HepG2 (cell line): ENCODE results near the gene COMT. TPM values are rescaled to one million over a fixed set of nuclear protein-coding genes. Genes with fewer than 3 reads are reported as not detected.

ENCODE experiments used
- AGO1 ChIP-seq: fragments of 200-400 bp; formaldehyde crosslinking; IDR thresholded peaks from 2 replicates; pipeline ENCODE4 v1.6.1; 2017; ENCODE audit warnings: mild to moderate bottlenecking, low read depth, low read length, moderate library complexity; ENCODE audit not compliant: poor library complexity, severe bottlenecking
- ATF3 ChIP-seq: sonication (generic); formaldehyde crosslinking; IDR thresholded peaks from 2 replicates; pipeline ENCODE4 v1.4.0; 2020; ENCODE audit warnings: missing genetic modification reagents
- FOXK2 ChIP-seq: fragments of 450-650 bp; IDR thresholded peaks from 2 replicates; pipeline ENCODE4 v1.6.1; 2016
- GATAD2A ChIP-seq: IDR thresholded peaks from 2 replicates; pipeline ENCODE4 v1.6.1; 2016
- HDAC1 ChIP-seq: sonication (generic); formaldehyde crosslinking; IDR thresholded peaks from 2 replicates; pipeline ENCODE4 v1.5.1; 2020; ENCODE audit warnings: mild to moderate bottlenecking, missing genetic modification reagents
- HIC2 ChIP-seq: sonication (generic); formaldehyde crosslinking; IDR thresholded peaks from 2 replicates; pipeline ENCODE4 v1.9.0; 2022; ENCODE audit warnings: low read depth, missing genetic modification reagents
- KLF12 ChIP-seq: sonication (generic); formaldehyde crosslinking; IDR thresholded peaks from 2 replicates; pipeline ENCODE4 v1.4.0; 2020; ENCODE audit warnings: missing genetic modification reagents, borderline replicate concordance
- NFRKB ChIP-seq: fragments of 450-650 bp; IDR thresholded peaks from 2 replicates; pipeline ENCODE4 v1.6.1; 2017
- PHF21A ChIP-seq: sonication (generic); formaldehyde crosslinking; IDR thresholded peaks from 2 replicates; pipeline ENCODE4 v1.5.0; 2020; ENCODE audit warnings: mild to moderate bottlenecking, missing genetic modification reagents
- SALL1 ChIP-seq: sonication (generic); formaldehyde crosslinking; IDR thresholded peaks from 2 replicates; pipeline ENCODE4 v1.8.0; 2022; ENCODE audit warnings: mild to moderate bottlenecking, missing genetic modification reagents
- SAP130 ChIP-seq: IDR thresholded peaks from 2 replicates; pipeline ENCODE4 v1.6.1; 2016; ENCODE audit warnings: low read depth
- SKI ChIP-seq: fragments of 450-650 bp; IDR thresholded peaks from one replicate; pipeline ENCODE4 v1.6.1; 2018; ENCODE audit warnings: mild to moderate bottlenecking; ENCODE audit not compliant: partially characterized antibody
- SOX13 ChIP-seq, 3 experiments: fragments of 450-650 bp in 1 of 3; sonication (generic) in 1 of 3; formaldehyde crosslinking in 1 of 3; IDR thresholded peaks in 2 of 3; conservative IDR thresholded peaks in 1 of 3; 2 replicates each; pipeline versions ENCODE4 v1.5.0 to v1.6.1; 2016 to 2020; ENCODE audit warnings: antibody characterized with exemption in 1 of 3, mild to moderate bottlenecking in 1 of 3, missing compliant biosample characterization in 1 of 3, missing genetic modification reagents in 1 of 3, moderate library complexity in 1 of 3
- TBX2 ChIP-seq: sonication (generic); formaldehyde crosslinking; IDR thresholded peaks from 2 replicates; pipeline ENCODE4 v1.5.0; 2020; ENCODE audit warnings: missing genetic modification reagents, mild to moderate bottlenecking, borderline replicate concordance
- TCF7 ChIP-seq: sonication (generic); IDR thresholded peaks from 2 replicates; pipeline ENCODE4 v1.6.1; 2016; ENCODE audit warnings: antibody characterized with exemption, low read depth
- THAP11 ChIP-seq: IDR thresholded peaks from 2 replicates; pipeline ENCODE4 v1.6.1; 2016; ENCODE audit warnings: missing biosample characterization, missing genetic modification reagents
- ZFP90 ChIP-seq: sonication (generic); formaldehyde crosslinking; IDR thresholded peaks from 2 replicates; pipeline ENCODE4 v1.8.0; 2022; ENCODE audit warnings: missing genetic modification reagents, mild to moderate bottlenecking, inconsistent platforms, borderline replicate concordance
- ZNF12 ChIP-seq: sonication (generic); formaldehyde crosslinking; IDR thresholded peaks from 2 replicates; pipeline ENCODE4 v1.5.0; 2020; ENCODE audit warnings: missing genetic modification reagents
- ZNF256 ChIP-seq: sonication (generic); formaldehyde crosslinking; conservative IDR thresholded peaks from 2 replicates; pipeline ENCODE4 v1.4.0; 2020; ENCODE audit warnings: missing genetic modification reagents
- polyA plus RNA-seq, 8 experiments: library from polyadenylated mRNA; depleted of rRNA in 3 of 8; stranded (reverse) in 7 of 8; unstranded in 1 of 8; fragments of >200 nt; fragmentation: Illumina TruSeq in 4 of 8; extraction: Trizol in 4 of 8; gene quantifications; 2 replicates each; pipeline versions ENCODE4 v1.2.1 to v1.2.3, GENCODE V29; 2011 to 2016; ENCODE audit warnings: low read depth in 4 of 8, missing spikeins in 1 of 8, mixed read lengths in 1 of 8; ENCODE audit not compliant: insufficient read depth in 1 of 8
- total RNA-seq, 5 experiments: library from RNA; depleted of rRNA; stranded (reverse); fragments of >200 nt; fragmentation: Illumina TruSeq; extraction: Trizol; gene quantifications; 2 replicates each; pipeline ENCODE4 v1.2.3, GENCODE V29; 2016; ENCODE audit warnings: low read depth in 1 of 5
- TF ChIP-seq, protein P1 (sequence below): sonication (generic); formaldehyde crosslinking; IDR thresholded peaks from 2 replicates; pipeline ENCODE4 v1.8.1; 2022; ENCODE audit warnings: mild to moderate bottlenecking, missing genetic modification reagents
- TF ChIP-seq, protein P2 (sequence below): sonication (generic); formaldehyde crosslinking; IDR thresholded peaks from 2 replicates; pipeline ENCODE4 v1.4.0; 2020; ENCODE audit warnings: missing genetic modification reagents, mild to moderate bottlenecking, borderline replicate concordance
- TF ChIP-seq, protein P3 (sequence below), 2 experiments: fragments of 450-650 bp in 1 of 2; sonication (generic) in 1 of 2; formaldehyde crosslinking; IDR thresholded peaks; 2 replicates each; pipeline versions ENCODE4 v1.5.0 to v1.8.0; 2020 to 2022; ENCODE audit warnings: mild to moderate bottlenecking in 1 of 2, missing genetic modification reagents in 1 of 2
- TF ChIP-seq, protein P4 (sequence below): IDR thresholded peaks from 2 replicates; pipeline ENCODE4 v1.6.1; 2016

COMT gene
- total and polyA plus RNA-seq, 2 of the 13 experiments (the other 11 are each of a cell fraction or from before 2014, with no cell fraction given) = 156 to 162 TPM

DNA sequence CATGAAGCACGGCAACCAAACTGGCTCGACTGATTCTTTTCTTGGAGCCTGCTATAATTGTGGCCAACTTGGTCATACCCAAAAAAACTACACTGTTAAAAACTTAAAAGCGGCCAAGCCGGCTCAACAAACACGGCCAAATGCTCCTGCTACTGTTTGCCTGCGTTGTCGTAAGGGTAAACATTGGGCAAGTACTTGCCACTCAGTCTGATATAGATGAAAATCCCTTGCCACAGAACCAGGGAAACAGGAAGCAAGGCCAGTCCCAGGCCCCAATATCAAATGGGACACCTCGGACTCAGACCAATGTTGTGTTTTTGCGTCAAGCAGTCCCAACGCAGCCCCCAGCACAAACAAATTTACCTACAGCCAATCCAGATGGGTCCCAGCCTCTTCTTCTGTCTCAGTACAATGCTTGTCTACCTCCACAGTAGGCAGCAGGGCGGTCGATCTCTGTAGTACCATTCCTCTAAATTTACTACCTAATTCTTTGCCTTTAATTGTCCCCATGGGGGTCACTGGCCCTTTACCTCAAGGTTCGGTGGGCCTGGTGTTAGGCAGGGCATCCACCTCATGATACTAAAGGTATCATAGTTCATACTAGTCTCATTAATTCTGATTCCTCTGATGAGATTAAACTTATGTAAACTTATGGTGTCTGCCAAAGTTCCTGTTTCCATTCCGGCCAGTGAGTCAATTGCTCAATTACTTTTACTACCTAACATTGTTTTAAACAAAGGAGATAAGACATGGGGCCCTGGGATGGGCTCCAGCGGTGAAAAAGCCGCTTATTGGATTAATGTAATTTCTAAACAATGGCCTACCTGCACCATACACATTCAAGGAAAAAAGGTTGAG, 3.7 kb upstream of the COMT start (continued):
- TF ChIP-seq, protein P1, sequence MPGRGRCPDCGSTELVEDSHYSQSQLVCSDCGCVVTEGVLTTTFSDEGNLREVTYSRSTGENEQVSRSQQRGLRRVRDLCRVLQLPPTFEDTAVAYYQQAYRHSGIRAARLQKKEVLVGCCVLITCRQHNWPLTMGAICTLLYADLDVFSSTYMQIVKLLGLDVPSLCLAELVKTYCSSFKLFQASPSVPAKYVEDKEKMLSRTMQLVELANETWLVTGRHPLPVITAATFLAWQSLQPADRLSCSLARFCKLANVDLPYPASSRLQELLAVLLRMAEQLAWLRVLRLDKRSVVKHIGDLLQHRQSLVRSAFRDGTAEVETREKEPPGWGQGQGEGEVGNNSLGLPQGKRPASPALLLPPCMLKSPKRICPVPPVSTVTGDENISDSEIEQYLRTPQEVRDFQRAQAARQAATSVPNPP (CRISPR knock-in tag) = no peak
- TF ChIP-seq SOX13 (IDR thresholded peaks at IDR 0.05) = no peak
- TF ChIP-seq SOX13 (CRISPR knock-in tag; conservative IDR thresholded peaks at IDR 0.05 in 1 of 2, IDR thresholded peaks at IDR 0.05 in 1 of 2) = peak in 1 of 2 experiments; percentile 83; a peak in 2 of 4 replicates
- 0 out of 2 replicates have a peak, but pooled peaks have one; percentile 25 for TF ChIP-seq THAP11 (CRISPR knock-in tag)
- TF ChIP-seq HDAC1 = peak; percentile 31; the same call in 1 of the 2 replicates
- TF ChIP-seq, protein P2, sequence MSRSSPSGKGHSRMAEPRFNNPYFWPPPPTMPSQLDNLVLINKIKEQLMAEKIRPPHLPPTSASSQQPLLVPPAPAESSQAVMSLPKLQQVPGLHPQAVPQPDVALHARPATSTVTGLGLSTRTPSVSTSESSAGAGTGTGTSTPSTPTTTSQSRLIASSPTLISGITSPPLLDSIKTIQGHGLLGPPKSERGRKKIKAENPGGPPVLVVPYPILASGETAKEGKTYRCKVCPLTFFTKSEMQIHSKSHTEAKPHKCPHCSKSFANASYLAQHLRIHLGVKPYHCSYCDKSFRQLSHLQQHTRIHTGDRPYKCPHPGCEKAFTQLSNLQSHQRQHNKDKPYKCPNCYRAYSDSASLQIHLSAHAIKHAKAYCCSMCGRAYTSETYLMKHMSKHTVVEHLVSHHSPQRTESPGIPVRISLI (CRISPR knock-in tag) = 0 out of 2 replicates have a peak, but pooled peaks have one; percentile 13
- TF ChIP-seq SAP130 (CRISPR knock-in tag) = peak; percentile 58; the same call in 1 of the 2 replicates
- TF ChIP-seq ZNF256 = no peak
- TF ChIP-seq, protein P3, sequence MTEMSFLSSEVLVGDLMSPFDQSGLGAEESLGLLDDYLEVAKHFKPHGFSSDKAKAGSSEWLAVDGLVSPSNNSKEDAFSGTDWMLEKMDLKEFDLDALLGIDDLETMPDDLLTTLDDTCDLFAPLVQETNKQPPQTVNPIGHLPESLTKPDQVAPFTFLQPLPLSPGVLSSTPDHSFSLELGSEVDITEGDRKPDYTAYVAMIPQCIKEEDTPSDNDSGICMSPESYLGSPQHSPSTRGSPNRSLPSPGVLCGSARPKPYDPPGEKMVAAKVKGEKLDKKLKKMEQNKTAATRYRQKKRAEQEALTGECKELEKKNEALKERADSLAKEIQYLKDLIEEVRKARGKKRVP (CRISPR knock-in tag; IDR thresholded peaks at IDR 0.05) = no peak
- TF ChIP-seq ZNF12 (CRISPR knock-in tag) = 0 out of 2 replicates have a peak, but pooled peaks have one; percentile 24
- TF ChIP-seq TCF7 = peak; percentile 83
- peak; percentile 5 for TF ChIP-seq SKI
- 0 out of 2 replicates have a peak, but pooled peaks have one; percentile 46 for TF ChIP-seq PHF21A
- TF ChIP-seq, protein P4, sequence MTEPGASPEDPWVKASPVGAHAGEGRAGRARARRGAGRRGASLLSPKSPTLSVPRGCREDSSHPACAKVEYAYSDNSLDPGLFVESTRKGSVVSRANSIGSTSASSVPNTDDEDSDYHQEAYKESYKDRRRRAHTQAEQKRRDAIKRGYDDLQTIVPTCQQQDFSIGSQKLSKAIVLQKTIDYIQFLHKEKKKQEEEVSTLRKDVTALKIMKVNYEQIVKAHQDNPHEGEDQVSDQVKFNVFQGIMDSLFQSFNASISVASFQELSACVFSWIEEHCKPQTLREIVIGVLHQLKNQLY (CRISPR knock-in tag) = no peak
- TF ChIP-seq NFRKB = no peak
- TF ChIP-seq AGO1 = no peak
- TF ChIP-seq KLF12 (CRISPR knock-in tag) = no peak
- no peak for TF ChIP-seq ATF3 (CRISPR knock-in tag)
- TF ChIP-seq FOXK2 = 0 out of 2 replicates have a peak, but pooled peaks have one; percentile 28
- TF ChIP-seq TBX2 = peak; percentile 32; the same call in 1 of the 2 replicates
- TF ChIP-seq HIC2 = peak; percentile 63; the same call in 1 of the 2 replicates
- peak; percentile 75 for TF ChIP-seq GATAD2A (CRISPR knock-in tag)
- TF ChIP-seq SALL1 (CRISPR knock-in tag) = peak; percentile 68
- no peak for TF ChIP-seq ZFP90 (CRISPR knock-in tag)
